Activated CD8-positive, alpha-beta memory T cell treated with anti-CD3 and anti-CD28 coated beads, Interleukin-2, amount 50 U/mL, for 1 hour (primary cell): ENCODE measurements around the gene RIBC1.
"Not testable (repeated sequence)": the region's sequence is repeated elsewhere in the genome, so short reads cannot be mapped to it uniquely, and the experiment has no call there.

Experiments
- DNase-seq: peaks from one replicate; pipeline ENCODE4 v3.0.0-alpha.2; 2020; ENCODE audit errors: extremely low read depth

Gene RIBC1

DNA sequence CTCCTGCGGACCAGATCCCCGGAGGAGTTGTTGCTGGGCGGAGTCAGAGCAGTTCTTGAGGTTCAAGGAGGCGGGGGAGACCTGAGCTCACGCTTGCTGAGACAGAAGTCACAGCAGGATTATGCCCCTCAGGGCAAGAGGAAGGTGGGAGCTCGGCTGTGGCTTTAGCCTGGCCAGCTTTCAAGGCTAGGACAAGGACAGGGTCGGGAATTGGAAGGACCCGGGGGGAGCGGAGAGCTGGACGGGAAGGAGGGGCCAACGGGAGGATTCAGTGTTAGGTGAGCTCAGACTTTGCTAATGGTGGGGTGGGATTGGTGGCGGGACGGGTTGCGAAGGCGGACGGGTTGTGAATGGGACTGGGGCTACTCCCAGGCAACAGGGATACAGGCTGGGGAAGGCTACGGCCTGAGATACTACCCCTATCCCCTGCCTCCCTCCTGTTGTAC, at the start of gene RIBC1:
TSS of gene RIBC1 (plus strand) at position 13 of the 446 bp plus-strand sequence. CDS start 3,404 bp downstream, outside the sequence.
- no peak for DNase-seq

DNA sequence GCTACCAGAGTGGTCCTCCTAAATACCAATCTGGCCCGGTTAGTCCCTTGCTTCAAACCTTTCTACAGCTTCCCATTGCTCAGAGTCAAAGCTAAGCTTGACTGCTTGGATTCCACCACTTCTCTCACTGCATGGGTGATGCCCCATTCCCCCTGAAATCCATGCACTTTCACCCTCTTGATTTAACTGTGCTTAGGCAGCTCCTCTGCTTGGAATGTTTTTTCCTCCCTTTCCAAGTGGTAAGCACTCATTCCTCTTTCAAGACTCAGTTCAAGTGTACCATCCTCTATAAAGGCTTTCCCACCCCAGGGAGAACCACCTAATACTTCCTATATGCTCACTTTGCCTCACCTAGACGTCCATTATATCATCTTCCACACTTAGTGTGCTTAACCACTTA, 49.4 kb upstream of the RIBC1 start:
- no peak for DNase-seq

- DNase-seq: no peak
Measured at GRCh38 chrX:53374222-53374820, 48.4 kb upstream of the RIBC1 start.

GRCh38 chrX:53374923-53375322, 47.8 kb upstream of the RIBC1 start:
- DNase-seq: no peak

DNA sequence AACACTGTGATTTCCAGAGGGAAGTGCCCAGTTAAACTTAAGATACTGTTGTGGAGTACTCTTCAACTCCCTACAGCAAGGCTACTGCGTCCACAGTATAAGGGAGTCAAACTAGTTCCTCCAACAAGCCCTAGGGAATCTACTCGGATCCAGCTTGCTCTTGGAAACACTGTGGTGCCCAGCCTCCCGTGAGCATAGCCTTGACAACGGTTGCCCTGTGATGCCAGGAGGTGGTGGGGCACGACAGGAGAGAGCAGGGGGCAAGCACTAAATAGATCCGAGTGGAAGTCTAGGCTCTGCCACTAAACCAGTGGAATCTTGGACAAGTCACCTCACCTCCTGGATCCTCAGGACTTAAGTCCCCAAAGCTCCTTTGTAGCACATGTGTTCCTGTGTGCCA, 45.8 kb upstream of the RIBC1 start:
- no peak for DNase-seq

DNA sequence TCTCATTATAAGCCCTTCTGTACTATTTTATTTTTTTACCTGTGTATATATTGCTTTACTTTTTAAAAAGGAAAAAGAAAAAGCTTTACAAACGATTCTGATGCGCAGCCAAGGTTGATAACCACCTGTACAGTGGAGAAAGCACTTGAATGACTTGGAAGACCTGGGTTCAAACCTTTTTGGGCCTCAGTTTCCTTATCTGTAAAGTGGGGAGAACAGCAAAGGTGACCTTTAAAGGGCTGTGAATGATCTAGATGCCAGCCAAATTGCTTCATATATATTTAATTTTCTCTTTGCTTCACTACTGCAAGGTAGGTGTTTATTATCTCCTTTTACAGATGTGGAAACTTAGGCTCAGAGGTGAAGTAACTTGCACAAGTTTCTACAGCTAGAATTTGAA, 45.2 kb upstream of the RIBC1 start:
- no peak for DNase-seq

DNA sequence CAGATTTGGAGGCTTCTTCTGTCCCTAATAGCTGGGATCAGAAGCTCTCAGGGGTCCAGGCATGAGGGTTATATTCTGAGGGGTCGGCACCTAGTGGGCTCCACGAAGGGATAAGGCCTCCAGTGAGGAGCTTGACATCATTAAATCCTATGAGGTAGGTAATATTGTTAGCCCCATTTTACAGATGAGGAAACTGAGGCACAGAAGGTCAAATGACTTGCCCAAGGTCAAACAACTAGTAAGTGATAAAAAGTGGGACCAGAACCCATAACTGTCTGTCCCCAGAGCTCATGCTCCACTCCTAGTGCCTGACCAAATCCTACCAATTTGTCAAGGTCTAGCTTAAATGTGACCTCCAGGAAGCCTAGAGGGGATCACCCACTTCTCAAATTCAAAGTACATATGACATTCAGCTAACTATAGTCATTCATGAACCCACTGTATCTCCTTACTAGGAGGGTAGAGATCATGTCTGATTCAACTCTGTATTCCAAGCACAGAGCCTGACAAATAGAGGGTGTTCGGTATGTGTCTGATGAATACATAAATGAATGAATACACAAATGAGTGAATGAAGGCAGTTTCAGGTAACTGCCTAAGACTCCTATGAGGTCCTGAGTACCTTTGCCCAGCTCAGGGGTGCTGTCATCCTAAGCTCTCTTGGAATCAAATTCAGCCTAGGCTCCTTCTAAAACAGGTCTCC, 43.5 kb upstream of the RIBC1 start:
- DNase-seq: no peak

DNA sequence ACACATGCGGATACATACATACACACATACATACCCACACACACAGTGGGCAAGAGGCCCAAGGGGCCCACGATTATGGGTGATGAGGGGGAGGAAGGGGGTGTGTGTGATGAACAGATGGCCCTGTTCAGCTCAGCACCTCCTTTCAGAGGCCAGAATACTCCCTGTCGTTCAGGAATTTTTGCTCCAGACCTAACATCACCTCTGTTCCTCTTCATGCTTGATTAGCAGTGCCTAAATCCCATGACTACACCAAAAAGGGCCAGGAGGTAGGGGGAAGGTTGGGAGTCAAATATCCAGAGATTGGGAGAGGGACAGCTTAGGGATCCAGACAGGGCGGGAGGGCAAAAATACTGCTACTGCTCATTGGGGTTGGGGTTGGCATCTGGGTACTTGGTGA, 42.9 kb upstream of the RIBC1 start:
- no peak for DNase-seq

DNA sequence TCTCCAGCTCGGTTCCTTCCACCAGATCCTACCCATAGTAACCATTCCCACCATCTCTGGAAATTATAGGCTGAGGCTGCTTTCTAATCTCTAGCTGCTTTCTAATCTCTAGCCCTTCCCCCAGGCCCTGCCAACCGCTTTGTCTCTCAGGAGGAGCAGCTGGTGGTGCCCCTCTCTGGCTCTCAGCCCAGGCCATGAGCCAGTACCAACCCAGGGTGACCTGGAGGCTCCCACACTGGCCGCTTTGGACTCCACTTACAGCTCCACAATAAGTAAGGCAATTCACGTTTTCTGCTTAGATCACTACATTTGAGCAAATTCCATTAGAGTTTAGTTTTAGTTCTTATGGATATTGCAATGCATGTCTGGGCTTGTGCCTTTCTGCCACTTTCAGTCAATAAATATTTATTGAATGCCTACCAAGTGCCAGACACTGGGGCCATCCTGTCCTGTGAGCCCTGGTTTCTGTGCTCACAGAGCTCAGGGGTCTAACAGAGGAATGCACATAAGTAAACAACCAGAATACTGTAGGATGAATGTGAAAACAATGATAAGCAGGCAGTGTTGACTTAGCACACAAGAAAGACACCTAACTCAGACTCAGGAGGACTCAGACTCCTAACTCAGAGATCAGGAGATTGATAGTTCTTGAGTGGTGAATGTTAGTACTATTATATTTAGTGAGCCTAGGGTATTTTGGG, 39.1 kb upstream of the RIBC1 start:
- DNase-seq: no peak

- no peak for DNase-seq
Measured at GRCh38 chrX:53395605-53396298, 26.9 kb upstream of the RIBC1 start.

DNA sequence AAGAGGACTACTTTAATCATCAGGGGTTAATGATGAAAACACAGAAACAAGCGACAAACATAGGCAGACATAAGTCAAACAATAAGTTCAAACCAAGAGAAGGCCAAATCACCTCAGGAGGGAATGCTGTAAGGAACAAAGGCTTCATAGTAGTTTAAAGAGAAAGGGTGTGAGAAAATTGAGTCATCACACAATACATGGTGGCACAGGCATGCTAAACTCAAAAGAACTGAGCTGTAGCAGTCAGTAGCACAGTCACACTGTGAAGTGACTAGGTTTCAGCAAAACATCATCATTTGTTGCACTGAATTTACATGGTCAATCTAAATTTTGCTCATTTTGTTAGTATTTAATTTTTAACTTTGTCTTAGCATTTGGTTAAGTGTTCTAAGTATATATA, 24.5 kb upstream of the RIBC1 start:
- DNase-seq: no peak

DNA sequence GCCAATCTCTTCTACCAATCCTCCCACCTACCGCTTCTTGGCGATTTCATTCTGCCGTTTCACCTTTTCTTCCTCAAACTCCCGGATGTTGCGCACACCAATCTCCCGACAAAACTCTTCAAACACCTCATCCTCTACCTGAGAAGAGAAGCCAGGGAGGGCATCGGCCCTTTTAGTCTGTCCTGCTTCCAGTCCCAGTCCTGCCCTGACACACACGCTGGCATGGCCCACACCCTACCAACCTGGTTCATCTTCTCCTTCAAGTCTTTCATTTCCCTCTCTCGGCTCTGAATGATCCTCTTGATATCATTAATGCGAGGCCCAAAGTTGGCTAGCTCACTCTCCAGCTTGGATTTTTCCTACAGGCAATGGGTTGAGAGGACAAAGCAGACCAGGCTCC, 19.1 kb upstream of the RIBC1 start:
- no peak for DNase-seq

- DNase-seq: no peak
Measured at GRCh38 chrX:53412446-53412845, 10.2 kb upstream of the RIBC1 start.

GRCh38 chrX:53420351-53420750, 2.3 kb upstream of the RIBC1 start:
- not testable (repeated sequence) for DNase-seq

DNA sequence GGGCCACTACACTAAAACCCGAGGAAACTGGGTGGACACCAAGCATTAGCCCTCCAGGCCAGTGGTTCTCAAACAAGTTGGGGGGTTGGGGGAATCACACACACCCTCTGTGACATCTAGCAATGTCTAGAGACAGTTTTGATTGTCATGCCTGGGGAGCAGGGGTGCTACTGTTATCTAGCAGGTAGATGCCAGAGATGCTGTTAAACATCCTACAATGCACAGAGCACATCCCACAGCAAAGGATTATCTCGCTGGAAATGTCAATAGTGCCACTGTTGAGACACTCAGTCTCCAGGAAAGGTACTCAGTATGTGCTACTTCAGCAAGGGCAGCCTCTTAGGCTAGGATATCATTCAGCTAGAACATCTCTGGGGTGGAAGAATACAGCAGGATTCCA, 1.5 kb upstream of the RIBC1 start:
- no peak for DNase-seq

GRCh38 chrX:53421772-53422085, 944 bp upstream of the RIBC1 start:
- peak; percentile 8 for DNase-seq

DNA sequence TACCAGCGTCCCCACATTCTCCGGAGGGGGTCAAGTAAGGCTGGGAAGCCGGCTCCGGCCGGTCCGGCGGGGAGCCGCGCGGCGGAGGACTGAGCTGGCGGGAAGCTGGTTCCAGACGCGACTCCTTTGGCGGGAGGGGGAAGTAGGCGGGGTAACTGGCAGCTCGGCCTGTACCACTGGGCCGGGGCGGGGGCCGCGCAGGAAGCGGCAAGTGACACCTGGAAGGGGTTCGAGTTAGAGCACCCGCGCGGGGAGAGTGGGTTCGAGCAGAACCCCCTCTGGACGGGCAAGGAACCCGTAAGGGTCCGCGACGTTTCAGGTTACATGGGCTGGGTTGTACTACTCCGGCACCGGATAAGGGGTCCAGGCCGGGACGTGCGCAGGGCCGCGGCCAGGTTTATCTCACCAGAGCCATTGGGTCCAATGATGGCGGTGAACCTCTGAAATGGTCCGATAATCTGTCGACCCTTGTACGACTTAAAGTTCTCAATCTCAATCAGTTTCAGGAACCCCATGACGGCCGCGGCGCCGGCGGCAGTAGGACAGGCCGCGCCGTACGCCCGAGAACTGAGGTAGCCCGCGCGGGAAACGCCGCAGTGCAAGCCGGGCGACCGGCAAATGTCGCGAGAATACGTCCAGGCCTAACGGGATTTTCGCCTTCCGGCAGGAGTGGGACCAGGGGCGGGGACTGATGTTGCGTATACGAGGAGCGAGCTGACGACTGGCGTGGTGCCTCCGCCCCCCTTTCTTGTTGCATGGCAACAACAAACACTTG, 400 bp upstream of the RIBC1 start, which contains the start of gene SMC1A:
TSS of gene SMC1A (minus strand) at position 569 of the 775 bp plus-strand sequence. CDS start at position 515, 54 bp downstream.
- DNase-seq: peak; percentile 98

DNA sequence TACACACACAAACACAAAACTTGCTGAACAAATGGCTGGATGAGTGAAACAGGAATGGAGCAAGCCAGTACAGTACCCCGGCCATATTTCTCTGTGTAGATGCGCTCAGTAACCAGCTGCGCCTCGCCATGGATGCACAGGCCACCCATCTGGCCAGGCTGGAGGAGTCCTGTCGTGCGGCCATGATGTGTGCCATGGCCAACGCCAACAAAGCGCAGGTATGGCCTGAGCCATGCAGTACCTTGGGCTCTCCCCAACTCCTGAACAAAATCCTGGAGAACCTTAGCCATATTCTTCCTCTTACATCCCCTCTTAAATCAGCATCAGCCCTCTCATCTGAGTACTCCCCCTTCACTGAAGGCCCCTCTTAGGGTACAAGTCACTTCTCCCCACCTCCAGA, 7.1 kb downstream of the RIBC1 start:
- DNase-seq: no peak

- no peak for DNase-seq
Measured at GRCh38 chrX:53430231-53430630, 7.6 kb downstream of the RIBC1 start.

DNA sequence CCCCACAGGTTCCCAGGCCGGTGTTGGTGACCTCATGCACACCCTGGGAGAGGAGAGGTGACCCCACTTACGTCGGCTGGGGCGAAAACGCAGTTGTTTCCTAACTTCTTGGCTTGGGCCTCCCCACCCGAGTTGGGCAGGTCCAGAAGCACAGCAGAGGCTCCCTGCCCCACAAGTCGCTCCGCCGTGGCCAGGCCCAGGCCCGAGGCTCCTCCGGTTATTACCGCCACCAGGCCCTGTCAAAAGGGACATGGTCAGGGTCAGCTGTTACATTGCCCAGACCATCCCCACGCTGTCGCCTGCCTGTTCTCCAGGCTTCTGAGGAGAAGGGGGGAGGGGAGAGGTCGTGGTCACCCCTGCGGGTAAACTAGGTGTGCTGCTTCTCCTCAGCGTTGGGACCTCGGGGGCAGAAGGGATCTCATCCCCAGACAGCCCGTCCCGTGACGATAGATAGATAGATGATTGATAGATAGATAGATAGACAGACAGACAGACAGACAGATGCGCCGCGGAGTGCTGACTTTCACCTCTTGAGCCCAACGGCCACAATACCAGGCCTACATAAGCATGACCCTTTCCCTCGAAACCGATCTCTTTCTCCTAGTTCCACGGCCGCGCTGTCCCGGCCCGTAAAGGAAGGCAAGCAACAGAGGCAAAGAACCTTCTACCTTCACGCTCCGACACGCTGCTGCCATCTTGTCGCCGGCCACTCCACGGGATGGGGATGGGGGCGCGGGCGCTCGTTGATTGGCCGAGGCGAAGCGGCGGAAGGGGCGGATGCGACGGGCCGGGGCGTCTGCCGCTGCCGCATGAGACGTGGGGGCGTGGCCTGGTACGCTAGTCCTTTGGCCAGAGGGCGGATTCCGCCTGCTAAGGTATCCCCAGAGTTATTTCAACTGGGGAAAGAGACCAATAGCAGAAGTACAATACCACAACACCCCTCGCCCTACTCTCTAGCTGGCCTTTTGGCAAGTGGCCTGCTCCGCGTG, 11.3 kb downstream of the RIBC1 start, which contains the start of gene HSD17B10:
TSS of gene HSD17B10 (minus strand) at position 720 of the 989 bp plus-strand sequence. CDS start at position 695, 25 bp downstream.
- DNase-seq: peak; percentile 62
